Measurements from ENCODE around the gene ENOX2.

- TF ChIP-seq EZH2 (IDR thresholded peaks at IDR 0.05; ENCODE audit: low read length) (no peak), CTCF (optimal IDR thresholded peaks at IDR 0.05 in 1 of 3, IDR thresholded peaks at IDR 0.05 in 1 of 3, conservative IDR thresholded peaks at IDR 0.05 in 1 of 3; ENCODE audit: extremely low read depth in 1 of 3, insufficient read depth in 2 of 3, low read length in 3 of 3) (no peak)
Observed at GRCh38 chrX:130836447-130836846, 66.6 kb downstream of the ENOX2 start.
